BLaER1 treated with 17β-estradiol and CSF1 and Interleukin-3, amounts not matched to agents 10 nM and 100 nM (cell line): Measurements from ENCODE around the gene MTMR11.
A peak's percentile ranks its signal among the peaks of the same experiment; 100 is the strongest.
"Not testable (repeated sequence)": the region's sequence is repeated elsewhere in the genome, so short reads cannot be mapped to it uniquely, and the experiment has no call there.

Experiments used
- H3K27ac ChIP-seq, 11 experiments: shearing (Covaris generic); formaldehyde crosslinking; 2 replicates each; pipeline ENCODE4 v1.8.1; 2022
- H3K27me3 ChIP-seq, 11 experiments: shearing (Covaris generic); formaldehyde crosslinking; 2 replicates each; pipeline ENCODE4 v1.8.1; 2022
- H3K36me3 ChIP-seq, 11 experiments: shearing (Covaris generic); formaldehyde crosslinking; 2 replicates each; pipeline ENCODE4 v1.8.1; 2022
- H3K4me1 ChIP-seq, 10 experiments: shearing (Covaris generic); formaldehyde crosslinking; 2 replicates each; pipeline ENCODE4 v1.8.1; 2022
- H3K4me2 ChIP-seq, 11 experiments: shearing (Covaris generic); formaldehyde crosslinking; 2 replicates each; pipeline ENCODE4 v1.8.1; 2022
- H3K4me3 ChIP-seq, 10 experiments: shearing (Covaris generic); formaldehyde crosslinking; 2 replicates each; pipeline ENCODE4 v1.8.1; 2022
- H3K9ac ChIP-seq, 11 experiments: shearing (Covaris generic); formaldehyde crosslinking; 2 replicates each; pipeline ENCODE4 v1.8.1; 2022
- H3K9me3 ChIP-seq, 11 experiments: shearing (Covaris generic); formaldehyde crosslinking; replicated peaks in 1 of 11; 2 replicates each; pipeline ENCODE4 v1.8.1; 2022
- H4K20me1 ChIP-seq, 11 experiments: shearing (Covaris generic); formaldehyde crosslinking; 2 replicates each; pipeline ENCODE4 v1.8.1; 2022
- Cebpa-rat ChIP-seq, 11 experiments: shearing (Covaris generic); IDR thresholded peaks; 2 replicates each; pipeline ENCODE4 v1.8.1; 2022

Gene MTMR11

DNA sequence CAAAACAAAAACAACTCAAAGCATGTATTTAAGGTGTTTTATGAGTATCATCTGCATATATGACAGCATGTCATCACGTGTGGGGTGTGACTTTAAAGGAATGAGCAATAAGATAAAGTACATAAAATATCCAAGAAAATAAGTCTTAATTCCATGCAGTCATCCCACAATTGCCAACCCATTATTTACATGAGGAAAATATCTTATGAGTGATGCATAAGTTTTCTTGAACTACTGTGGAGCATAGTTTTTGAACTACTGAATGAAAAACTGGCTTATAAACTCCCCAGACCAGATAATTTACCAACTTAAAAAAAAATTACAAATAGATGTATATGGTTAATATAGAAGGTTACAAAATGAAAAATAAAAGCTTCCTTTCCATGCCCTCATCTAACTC is 29.7 kb upstream of the MTMR11 start:
- no peak overlapping the region for H3K4me2 ChIP-seq
- TF ChIP-seq Cebpa-rat (IDR thresholded peaks at IDR 0.05): no peak
- no peaks in the 10 kb centered on the region for H3K36me3 ChIP-seq

DNA sequence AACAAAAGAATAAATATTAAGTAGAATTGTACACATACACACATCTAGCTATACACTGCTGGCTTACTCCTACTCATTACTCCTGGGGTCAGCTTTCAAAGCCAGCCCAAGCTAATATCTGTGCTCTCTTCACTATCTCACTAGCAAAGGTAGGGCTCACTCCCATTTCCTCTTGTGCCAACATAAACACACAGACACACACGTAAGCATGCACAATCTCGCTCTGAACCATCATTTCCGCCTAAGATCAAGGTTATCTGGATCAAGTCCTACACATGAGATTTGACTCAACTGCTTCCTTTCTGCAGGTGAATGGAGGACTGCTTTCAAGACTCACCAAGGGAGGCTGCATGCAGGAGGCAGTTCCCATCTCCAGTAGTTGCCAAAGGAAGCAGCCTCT is 28.8 kb upstream of the MTMR11 start:
- peaks cover 0 to 5% (median 0%) of the 10 kb centered on the region in 11 experiments; a peak in 1 of 22 replicates for H3K27me3 ChIP-seq
- no peak overlapping the region for H3K9ac ChIP-seq
- TF ChIP-seq Cebpa-rat (IDR thresholded peaks at IDR 0.05): no peak
- H3K27ac ChIP-seq: no peak overlapping the region
- H4K20me1 ChIP-seq: no peaks in the 10 kb centered on the region
- no peak overlapping the region for H3K4me3 ChIP-seq
- no peak overlapping the region for H3K4me2 ChIP-seq
- H3K9me3 ChIP-seq: no peaks in the 10 kb centered on the region
- peaks cover 0 to 13% (median 8%) of the 10 kb centered on the region in 10 experiments; a peak in 14 of 20 replicates for H3K4me1 ChIP-seq
- no peaks in the 10 kb centered on the region for H3K36me3 ChIP-seq

More for the DNA sequence above, 29.7 kb upstream of the MTMR11 start:
- Histone ChIP-seq H3K4me3 (no peak overlapping the region), H3K4me1 (peaks cover 0 to 13% (median 8%) of the 10 kb centered on the region in 10 experiments; a peak in 14 of 20 replicates), H4K20me1 (no peaks in the 10 kb centered on the region), H3K9me3 (no peaks in the 10 kb centered on the region), H3K9ac (no peak overlapping the region), H3K27ac (no peak overlapping the region), H3K27me3 (peaks cover 0 to 11% (median 0%) of the 10 kb centered on the region in 11 experiments; a peak in 3 of 22 replicates)

DNA sequence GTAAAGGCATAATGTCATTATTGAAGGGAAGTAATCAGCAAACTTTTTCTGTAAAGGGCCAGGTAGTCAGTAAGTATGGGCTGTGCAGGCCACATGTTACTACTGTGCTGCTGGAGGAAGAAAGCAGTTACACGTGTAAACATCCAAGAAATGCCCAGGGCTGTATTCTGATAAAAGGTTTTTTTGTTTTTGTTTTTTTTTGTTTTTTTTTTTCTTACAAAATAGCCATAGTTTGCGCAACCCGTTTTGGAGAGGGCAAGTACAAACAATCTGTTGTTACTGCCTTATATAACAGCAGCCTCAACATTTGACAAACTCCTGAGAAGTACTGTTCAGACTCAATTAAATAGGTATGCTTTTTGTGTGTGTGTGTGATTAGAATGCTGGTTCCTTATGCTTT is 26.7 kb upstream of the MTMR11 start:
- Histone ChIP-seq H3K9ac (no peak overlapping the region), H4K20me1 (no peaks in the 10 kb centered on the region), H3K4me2 (no peak overlapping the region), H3K4me1 (peaks cover 0 to 13% (median 8%) of the 10 kb centered on the region in 10 experiments; a peak in 14 of 20 replicates), H3K4me3 (no peak overlapping the region), H3K36me3 (no peaks in the 10 kb centered on the region), H3K9me3 (no peaks in the 10 kb centered on the region; a peak in 1 of 22 replicates), H3K27me3 (0 out of 22 replicates have a peak, but pooled peaks cover 0 to 5% (median 0%) of the 10 kb centered on the region in 11 experiments), H3K27ac (no peak overlapping the region)
- TF ChIP-seq Cebpa-rat (IDR thresholded peaks at IDR 0.05): no peak

DNA sequence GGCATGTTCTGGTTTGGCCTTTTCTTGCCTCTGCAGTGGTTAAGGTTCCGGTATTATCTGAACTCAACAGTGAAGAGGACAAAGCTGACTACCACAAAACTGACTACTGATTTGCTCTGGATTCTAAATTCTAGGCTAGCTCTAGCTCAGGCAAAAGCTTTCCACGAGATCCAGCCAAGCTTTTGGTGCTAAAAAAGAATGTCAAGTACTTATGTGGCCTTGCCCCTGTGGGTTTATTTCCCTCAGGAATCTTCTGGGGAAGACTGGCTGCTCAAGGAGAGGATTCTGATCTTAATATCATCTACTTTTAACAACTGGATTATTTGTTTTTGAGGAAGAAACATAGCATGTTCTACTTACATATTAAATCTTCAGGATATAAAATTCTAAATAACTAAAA is 26.1 kb upstream of the MTMR11 start:
- no peak overlapping the region for H3K4me3 ChIP-seq
- no peaks in the 10 kb centered on the region for H3K36me3 ChIP-seq
- no peaks in the 10 kb centered on the region for H4K20me1 ChIP-seq
- TF ChIP-seq Cebpa-rat (IDR thresholded peaks at IDR 0.05): no peak
- peaks cover 0 to 13% (median 8%) of the 10 kb centered on the region in 10 experiments; a peak in 14 of 20 replicates for H3K4me1 ChIP-seq
- peak overlapping the region in 5 of 11 experiments; percentile 17 to 36 (median 23); a peak in 5 of 22 replicates for H3K4me2 ChIP-seq
- H3K27ac ChIP-seq: peak overlapping the region in 6 of 11 experiments; percentile 4 to 35 (median 18); a peak in 9 of 22 replicates
- no peak overlapping the region for H3K9ac ChIP-seq
- peaks cover 0 to 3% (median 0%) of the 10 kb centered on the region in 11 experiments; a peak in 2 of 22 replicates for H3K9me3 ChIP-seq
- H3K27me3 ChIP-seq: 0 out of 22 replicates have a peak, but pooled peaks cover 0 to 5% (median 0%) of the 10 kb centered on the region in 11 experiments

DNA sequence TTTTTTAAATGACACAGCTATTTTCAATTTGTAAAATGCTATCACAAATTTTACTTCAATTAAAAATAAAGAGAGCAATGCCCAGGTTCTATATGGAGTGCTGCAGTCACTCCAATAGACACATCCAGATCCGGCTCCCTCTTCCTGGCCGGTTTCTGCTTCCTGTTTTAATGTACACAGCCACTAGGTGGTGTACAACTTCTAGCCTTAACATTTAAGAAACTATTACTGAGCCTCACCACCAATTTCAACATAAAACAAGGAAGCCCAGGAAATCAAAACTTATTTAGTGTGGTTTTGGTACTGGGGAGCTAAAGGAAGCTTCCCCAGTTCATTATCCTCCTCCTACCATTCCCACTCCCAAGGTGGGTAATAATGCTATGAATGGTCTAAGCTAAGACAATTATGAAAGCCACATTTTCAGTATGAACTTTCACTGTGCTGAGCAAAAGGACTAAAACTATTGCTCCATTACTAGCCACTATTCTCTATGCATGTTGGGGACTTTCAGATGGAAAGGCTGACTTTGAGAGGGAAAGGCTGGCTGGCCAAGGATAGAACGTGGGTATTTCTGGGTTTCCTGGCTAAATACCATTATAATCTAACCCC is 25.5 kb upstream of the MTMR11 start:
- Histone ChIP-seq H3K4me2 (peak overlapping the region in 7 of 11 experiments; percentile 17 to 36 (median 23); a peak in 9 of 22 replicates), H3K9ac (no peak overlapping the region), H3K9me3 (peaks cover 0 to 5% (median 0%) of the 10 kb centered on the region in 11 experiments; a peak in 2 of 22 replicates), H3K4me3 (no peak overlapping the region), H3K36me3 (no peaks in the 10 kb centered on the region), H3K27me3 (0 out of 22 replicates have a peak, but pooled peaks cover 0 to under 1% (median 0%) of the 10 kb centered on the region in 11 experiments), H4K20me1 (no peaks in the 10 kb centered on the region), H3K27ac (peak overlapping the region in 5 of 11 experiments; percentile 4 to 35 (median 19); a peak in 8 of 22 replicates), H3K4me1 (peaks cover 0 to 12% (median 8%) of the 10 kb centered on the region in 10 experiments; a peak in 14 of 20 replicates)
- TF ChIP-seq Cebpa-rat (IDR thresholded peaks at IDR 0.05): no peak

DNA sequence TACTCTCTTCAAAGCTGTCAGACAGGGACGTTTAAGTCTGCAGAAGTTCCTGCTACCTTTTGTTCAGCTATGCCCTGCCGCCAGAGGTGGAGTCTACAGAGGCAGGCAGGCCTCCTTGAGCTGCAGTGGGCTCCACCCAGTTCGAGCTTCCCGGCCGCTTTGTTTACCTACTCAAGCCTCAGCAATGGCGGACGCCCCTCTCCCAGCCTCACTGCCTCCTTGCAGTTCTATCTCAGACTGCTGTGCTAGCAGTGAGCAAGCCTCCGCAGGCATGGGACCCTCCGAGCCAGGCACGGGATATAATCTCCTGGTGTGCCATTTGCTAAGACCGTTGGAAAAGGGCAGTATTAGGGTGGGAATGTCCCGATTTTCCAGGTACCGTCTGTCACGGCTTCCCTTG is 20.9 kb upstream of the MTMR11 start:
- H3K4me1 ChIP-seq, H3K9ac ChIP-seq, H3K27me3 ChIP-seq, H3K36me3 ChIP-seq, H3K4me3 ChIP-seq, H3K4me2 ChIP-seq, H3K27ac ChIP-seq, H4K20me1 ChIP-seq, H3K9me3 ChIP-seq: not testable (repeated sequence)

DNA sequence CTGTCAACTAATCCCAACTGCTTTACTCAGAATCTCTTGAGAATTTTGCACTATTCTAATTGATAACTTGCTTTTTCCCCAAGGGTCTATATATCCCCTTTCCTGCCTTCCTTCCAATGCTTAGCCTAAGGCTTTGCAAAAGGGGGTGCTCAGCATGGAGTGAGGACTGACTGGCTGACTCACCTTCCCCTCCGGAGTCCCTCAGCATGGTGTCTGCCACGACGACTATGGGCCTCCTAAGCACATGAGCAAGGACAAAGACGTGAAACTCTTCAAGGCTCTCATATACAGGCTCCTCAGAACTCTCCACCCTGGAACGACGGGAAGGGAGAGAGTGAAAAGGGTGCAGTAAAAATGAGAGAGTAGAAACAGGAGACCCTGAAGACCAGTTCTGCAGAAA is 13.2 kb upstream of the MTMR11 start:
- Histone ChIP-seq H3K27ac (no peak overlapping the region), H3K9me3 (0 out of 22 replicates have a peak, but pooled peaks cover 0 to 3% (median 0%) of the 10 kb centered on the region in 11 experiments), H3K36me3 (no peaks in the 10 kb centered on the region)

DNA sequence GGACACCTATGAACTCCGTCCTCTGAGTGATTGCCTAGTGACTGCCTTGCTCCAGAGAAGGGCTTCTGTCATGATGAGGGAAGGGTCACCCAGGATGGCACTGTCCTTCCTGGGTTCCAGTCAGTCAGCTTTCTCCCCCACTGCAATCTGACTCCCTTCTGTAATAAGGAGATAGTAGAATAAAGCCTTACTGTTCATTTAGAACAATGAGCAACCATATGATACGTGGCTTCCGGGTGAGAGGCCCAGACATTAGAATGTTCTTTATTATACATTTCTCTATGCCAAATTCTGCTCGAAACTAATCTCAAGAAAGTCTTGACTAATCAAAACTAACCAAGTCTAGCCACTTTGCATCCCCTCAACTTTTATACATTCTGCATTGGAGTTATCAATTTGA is 8.5 kb upstream of the MTMR11 start:
- no peak for TF ChIP-seq Cebpa-rat (IDR thresholded peaks at IDR 0.05)

More for the DNA sequence above, 13.2 kb upstream of the MTMR11 start:
- Histone ChIP-seq H3K4me1 (no peaks in the 10 kb centered on the region), H3K4me3 (no peak overlapping the region), H4K20me1 (no peaks in the 10 kb centered on the region), H3K9ac (no peak overlapping the region), H3K4me2 (no peak overlapping the region), H3K27me3 (no peaks in the 10 kb centered on the region)
- TF ChIP-seq Cebpa-rat (IDR thresholded peaks at IDR 0.05): no peak

DNA sequence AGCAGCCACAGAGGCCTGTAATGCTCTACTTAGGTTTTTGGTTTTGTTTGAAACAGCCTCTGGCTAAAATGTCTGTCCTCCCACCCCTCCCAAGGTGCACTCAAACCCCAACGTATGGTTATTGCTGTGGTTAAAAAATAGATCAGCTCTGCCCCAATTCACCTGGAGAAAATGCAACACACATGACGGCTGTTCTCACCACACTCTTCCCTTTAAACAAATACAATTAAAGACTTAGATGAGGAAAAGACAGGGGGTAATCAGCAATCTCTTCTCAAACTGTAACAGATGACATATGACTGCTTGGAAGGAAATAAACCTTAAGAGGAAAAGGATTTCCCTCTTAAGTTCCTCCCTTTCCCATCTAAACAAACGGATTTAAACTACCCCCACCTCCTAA is 6.2 kb upstream of the MTMR11 start:
- H3K27ac ChIP-seq: no peak overlapping the region
- H3K4me1 ChIP-seq: peaks cover 0 to 27% (median 16%) of the 10 kb centered on the region in 10 experiments; a peak in 15 of 20 replicates
- no peak for TF ChIP-seq Cebpa-rat (IDR thresholded peaks at IDR 0.05)
- no peak overlapping the region for H3K4me2 ChIP-seq
- H3K36me3 ChIP-seq: no peaks in the 10 kb centered on the region
- no peaks in the 10 kb centered on the region for H4K20me1 ChIP-seq
- H3K9me3 ChIP-seq: no peaks in the 10 kb centered on the region
- no peak overlapping the region for H3K4me3 ChIP-seq
- H3K27me3 ChIP-seq: no peaks in the 10 kb centered on the region; a peak in 1 of 22 replicates
- H3K9ac ChIP-seq: no peak overlapping the region

More for the DNA sequence above, 8.5 kb upstream of the MTMR11 start:
- Histone ChIP-seq H3K4me1 (peaks cover 0 to 4% (median 0%) of the 10 kb centered on the region in 10 experiments; a peak in 3 of 20 replicates), H3K9ac (no peak overlapping the region), H3K36me3 (no peaks in the 10 kb centered on the region), H3K4me3 (no peak overlapping the region), H4K20me1 (no peaks in the 10 kb centered on the region), H3K27me3 (no peaks in the 10 kb centered on the region; a peak in 1 of 22 replicates), H3K27ac (no peak overlapping the region), H3K9me3 (no peaks in the 10 kb centered on the region), H3K4me2 (no peak overlapping the region)
